Astrocyte (in vitro differentiated cells and primary cell): Measurements from ENCODE around the gene RPS6KA2.

Source experiments
- CTCF ChIP-seq: IDR thresholded peaks from 2 replicates; pipeline ENCODE4 v1.5.1; 2011; ENCODE audit warnings: low read depth, mild to moderate bottlenecking, inconsistent platforms, low read length, moderate library complexity; ENCODE audit not compliant: insufficient read depth
- EZH2 ChIP-seq: IDR thresholded peaks from 2 replicates; pipeline ENCODE4 v1.6.1; 2012; ENCODE audit warnings: mild to moderate bottlenecking, low read length, inconsistent platforms; ENCODE audit not compliant: insufficient read depth

- no peak for TF ChIP-seq CTCF
- no peak for TF ChIP-seq EZH2
Measured at GRCh38 chr6:166422201-166422940, 204.7 kb downstream of the RPS6KA2 start.
